Heart left ventricle (tissue), 13 donors: ENCODE results near the gene DGKE.

Experiments used
- POLR2A ChIP-seq, 2 donors: fragments of 450-650 bp; IDR thresholded peaks; one replicate each; pipeline ENCODE4 v1.6.1; 2017; ENCODE audit warnings: antibody characterized with exemption in 2 of 2, mild to moderate bottlenecking in 2 of 2, moderate library complexity in 2 of 2
- TF ChIP-seq, protein P1 (sequence below), 12 donors: fragments of 200-600 bp; sonication (generic) in 4 of 12; IDR thresholded peaks; one replicate each; pipeline versions ENCODE4 v1.5.0 to v1.8.0; 2018 to 2022; ENCODE audit warnings: antibody characterized with exemption in 12 of 12, mild to moderate bottlenecking in 5 of 12
- donor health status: ischemic (EF 13 %, LVEDD 7.1; RV severe dilation, severe dysfunction).
- donor health status: DM: no; HTN: yes; CAD: no.
- donor health status: DM: no; HTN: no; CAD: no.
- donor health status: ischemic (EF 25% LVEDD 6.9; RV normal size, moderate dysfunction).
- donor health status: ischemic (EF 25% LVEDD 5.7; RV mildly dilated, moderate dysfunction).
- donor health status: ischemic (EF 35%, LVEDD 5.7; RV mildly dilated, moderate dysfunction).
- donor health status: nonischemic (EF 11% LVEDD 7.7; RV severe dilation, severe dysfunction).
- donor health status: DM: yes; HTN: yes; CAD: no.
- donor health status: PGD.
- donor health status: ischemic (EF 29% LVEDD 5.4; RV normal size, mild dysfunction).
- donor health status: nonischemic (EF 23%, LVEDD 6.1; RV moderate dilation, normal function).

DNA sequence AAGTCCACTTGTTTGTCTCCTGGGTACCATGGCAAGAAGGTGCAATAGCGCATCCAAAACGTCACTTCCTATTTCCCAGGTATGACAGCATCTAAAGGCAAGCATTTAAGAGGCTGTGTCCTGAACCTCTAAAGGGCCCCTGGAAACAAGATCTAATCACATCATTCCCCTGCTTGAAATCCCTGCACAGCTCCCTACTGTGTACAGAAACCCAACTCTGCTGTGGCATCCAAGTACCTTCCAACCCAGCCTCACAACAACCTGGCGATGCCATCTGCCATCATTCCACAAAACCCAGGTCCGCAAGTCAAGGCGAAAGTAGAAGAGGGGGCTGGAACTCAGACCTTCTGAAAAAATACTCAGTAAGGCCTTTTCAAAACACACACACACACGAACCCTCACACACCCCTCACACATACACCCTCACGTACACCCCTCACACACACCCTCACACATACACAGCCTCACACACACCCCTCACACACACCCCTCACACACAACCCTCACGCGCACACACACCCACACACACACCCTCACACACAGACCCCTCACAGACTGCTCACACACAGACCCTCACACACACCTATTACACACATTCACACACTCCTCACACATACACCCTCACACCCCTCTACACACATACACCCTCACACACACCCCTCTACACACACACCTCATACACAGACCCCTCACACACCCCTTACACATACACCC, 24.7 kb upstream of the DGKE start:
- TF ChIP-seq, protein P1, sequence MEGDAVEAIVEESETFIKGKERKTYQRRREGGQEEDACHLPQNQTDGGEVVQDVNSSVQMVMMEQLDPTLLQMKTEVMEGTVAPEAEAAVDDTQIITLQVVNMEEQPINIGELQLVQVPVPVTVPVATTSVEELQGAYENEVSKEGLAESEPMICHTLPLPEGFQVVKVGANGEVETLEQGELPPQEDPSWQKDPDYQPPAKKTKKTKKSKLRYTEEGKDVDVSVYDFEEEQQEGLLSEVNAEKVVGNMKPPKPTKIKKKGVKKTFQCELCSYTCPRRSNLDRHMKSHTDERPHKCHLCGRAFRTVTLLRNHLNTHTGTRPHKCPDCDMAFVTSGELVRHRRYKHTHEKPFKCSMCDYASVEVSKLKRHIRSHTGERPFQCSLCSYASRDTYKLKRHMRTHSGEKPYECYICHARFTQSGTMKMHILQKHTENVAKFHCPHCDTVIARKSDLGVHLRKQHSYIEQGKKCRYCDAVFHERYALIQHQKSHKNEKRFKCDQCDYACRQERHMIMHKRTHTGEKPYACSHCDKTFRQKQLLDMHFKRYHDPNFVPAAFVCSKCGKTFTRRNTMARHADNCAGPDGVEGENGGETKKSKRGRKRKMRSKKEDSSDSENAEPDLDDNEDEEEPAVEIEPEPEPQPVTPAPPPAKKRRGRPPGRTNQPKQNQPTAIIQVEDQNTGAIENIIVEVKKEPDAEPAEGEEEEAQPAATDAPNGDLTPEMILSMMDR (IDR thresholded peaks at IDR 0.05) = no peak
- TF ChIP-seq POLR2A (IDR thresholded peaks at IDR 0.05) = no peak
